Neural progenitor cell (in vitro differentiated cells): Measurements from ENCODE around the gene CHAC1. TPM values are rescaled to one million over a fixed set of nuclear protein-coding genes. Genes with fewer than 3 reads are reported as not detected.
A peak's percentile ranks its signal among the peaks of the same experiment; 100 is the strongest.

Source experiments
- DNase-seq: peaks from one replicate; pipeline ENCODE4 v3.0.0-alpha.2; 2016; ENCODE audit warnings: low spot score
- H2AFZ ChIP-seq: fragments of 200-600 bp; sonication (generic); replicated peaks from 2 replicates; pipeline ENCODE4 v1.6.1; 2016; ENCODE audit warnings: antibody characterized with exemption
- H3F3A ChIP-seq: fragments of 200-600 bp; sonication (generic); 2 replicates; pipeline ENCODE4 v1.6.1; 2016; ENCODE audit warnings: antibody characterized with exemption, low read depth
- H3K27ac ChIP-seq: fragments of 200-600 bp; sonication (generic); 2 replicates; pipeline ENCODE4 v1.5.1; 2016; ENCODE audit warnings: mild to moderate bottlenecking
- H3K27me3 ChIP-seq: fragments of 200-600 bp; sonication (generic); 2 replicates; pipeline ENCODE4 v1.6.1; 2016; ENCODE audit warnings: mild to moderate bottlenecking, moderate library complexity
- H3K36me3 ChIP-seq: fragments of 200-600 bp; sonication (generic); 2 replicates; pipeline ENCODE4 v1.5.1; 2016
- H3K4me1 ChIP-seq: fragments of 200-600 bp; sonication (generic); 2 replicates; pipeline ENCODE4 v1.6.1; 2016; ENCODE audit warnings: mixed run types
- H3K4me2 ChIP-seq: fragments of 200-600 bp; sonication (generic); 2 replicates; pipeline ENCODE4 v1.6.1; 2016
- H3K4me3 ChIP-seq: fragments of 200-600 bp; sonication (generic); 2 replicates; pipeline ENCODE4 v1.5.1; 2016
- H3K79me2 ChIP-seq: fragments of 200-600 bp; sonication (generic); 2 replicates; pipeline ENCODE4 v1.6.1; 2016; ENCODE audit warnings: low read depth
- H3K9ac ChIP-seq: fragments of 200-600 bp; sonication (generic); 2 replicates; pipeline ENCODE4 v1.6.1; 2016
- H3K9me3 ChIP-seq: fragments of 200-600 bp; sonication (generic); 2 replicates; pipeline ENCODE4 v1.5.1; 2016; ENCODE audit warnings: low read depth
- H4K20me1 ChIP-seq: fragments of 200-600 bp; sonication (generic); 2 replicates; pipeline ENCODE4 v1.6.1; 2016; ENCODE audit warnings: low read depth
- H3K27ac Mint-ChIP-seq: 3 replicates; pipeline ENCODE4 v1.8.0; 2021; ENCODE audit warnings: mixed read lengths
- H3K27me3 Mint-ChIP-seq: 2 replicates; pipeline ENCODE4 v1.8.0; 2022; ENCODE audit warnings: low read depth, mild to moderate bottlenecking, inconsistent platforms, moderate library complexity, mixed read lengths; ENCODE audit not compliant: insufficient read depth
- H3K36me3 Mint-ChIP-seq: 3 replicates; pipeline ENCODE4 v1.8.0; 2021; ENCODE audit warnings: mixed read lengths
- H3K4me1 Mint-ChIP-seq: 3 replicates; pipeline ENCODE4 v1.8.0; 2021; ENCODE audit warnings: mixed read lengths
- H3K4me3 Mint-ChIP-seq: 3 replicates; pipeline ENCODE4 v1.8.0; 2021; ENCODE audit warnings: mild to moderate bottlenecking, moderate library complexity, mixed read lengths
- H3K9me3 Mint-ChIP-seq: 3 replicates; pipeline ENCODE4 v1.8.0; 2020; ENCODE audit warnings: mixed read lengths
- EZH2 ChIP-seq: fragments of 200-600 bp; sonication (generic); IDR thresholded peaks from 2 replicates; pipeline ENCODE4 v1.6.1; 2017; ENCODE audit warnings: antibody characterized with exemption, mild to moderate bottlenecking, moderate library complexity
- EZH2phosphoT487 ChIP-seq: fragments of 200-600 bp; sonication (generic); IDR thresholded peaks from 2 replicates; pipeline ENCODE4 v1.6.1; 2017; ENCODE audit warnings: antibody characterized with exemption
- total RNA-seq: library from RNA; depleted of rRNA; stranded (reverse); fragments of >200 nt; gene quantifications from 2 replicates; pipeline ENCODE4 v1.2.3, GENCODE V29; 2015; ENCODE audit warnings: low replicate concordance
- TF ChIP-seq, protein P1 (sequence below): fragments of 200-600 bp; sonication (generic); IDR thresholded peaks from 2 replicates; pipeline ENCODE4 v1.5.1; 2017; ENCODE audit warnings: antibody characterized with exemption, mild to moderate bottlenecking

CHAC1 gene
- total RNA-seq, 1 donor from 2014 or later, result 2.4 TPM

DNA sequence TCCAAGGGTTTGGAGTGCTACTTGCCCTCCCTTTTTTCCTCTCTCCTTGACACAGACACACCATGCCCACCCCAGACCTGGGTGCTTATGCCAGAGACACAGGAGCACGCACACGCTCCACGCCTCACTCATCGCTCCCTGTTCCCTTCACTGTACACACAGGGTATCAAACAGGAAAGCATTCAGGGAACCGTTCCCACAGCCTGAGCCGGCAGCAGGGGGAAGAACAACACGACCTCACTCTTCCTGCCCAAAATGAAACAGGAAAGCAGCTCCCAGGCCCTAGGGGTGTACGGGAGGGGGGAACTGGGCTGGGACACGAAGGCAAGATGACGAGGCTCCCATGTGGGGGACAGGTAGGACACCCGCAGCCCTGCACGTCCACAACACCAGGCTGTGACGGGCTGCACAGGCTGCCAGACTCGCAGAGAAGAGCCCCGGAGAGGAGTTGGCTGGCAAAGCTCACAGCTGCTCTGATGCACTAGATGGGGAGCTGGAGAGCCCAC, 12.9 kb upstream of the CHAC1 start:
- no peak overlapping the region for H3K27ac ChIP-seq
- TF ChIP-seq EZH2 (no peak), EZH2phosphoT487 (no peak)
- TF ChIP-seq, protein P1, sequence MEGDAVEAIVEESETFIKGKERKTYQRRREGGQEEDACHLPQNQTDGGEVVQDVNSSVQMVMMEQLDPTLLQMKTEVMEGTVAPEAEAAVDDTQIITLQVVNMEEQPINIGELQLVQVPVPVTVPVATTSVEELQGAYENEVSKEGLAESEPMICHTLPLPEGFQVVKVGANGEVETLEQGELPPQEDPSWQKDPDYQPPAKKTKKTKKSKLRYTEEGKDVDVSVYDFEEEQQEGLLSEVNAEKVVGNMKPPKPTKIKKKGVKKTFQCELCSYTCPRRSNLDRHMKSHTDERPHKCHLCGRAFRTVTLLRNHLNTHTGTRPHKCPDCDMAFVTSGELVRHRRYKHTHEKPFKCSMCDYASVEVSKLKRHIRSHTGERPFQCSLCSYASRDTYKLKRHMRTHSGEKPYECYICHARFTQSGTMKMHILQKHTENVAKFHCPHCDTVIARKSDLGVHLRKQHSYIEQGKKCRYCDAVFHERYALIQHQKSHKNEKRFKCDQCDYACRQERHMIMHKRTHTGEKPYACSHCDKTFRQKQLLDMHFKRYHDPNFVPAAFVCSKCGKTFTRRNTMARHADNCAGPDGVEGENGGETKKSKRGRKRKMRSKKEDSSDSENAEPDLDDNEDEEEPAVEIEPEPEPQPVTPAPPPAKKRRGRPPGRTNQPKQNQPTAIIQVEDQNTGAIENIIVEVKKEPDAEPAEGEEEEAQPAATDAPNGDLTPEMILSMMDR, result no peak
- H3K9me3 ChIP-seq, result no peaks in the 10 kb centered on the region
- peaks cover 31% of the 10 kb centered on the region for H3K4me1 Mint-ChIP-seq
- no peaks in the 10 kb centered on the region for H4K20me1 ChIP-seq
- no peak overlapping the region for H3K9ac ChIP-seq
- no peaks in the 10 kb centered on the region for H3K9me3 Mint-ChIP-seq
- H3K27ac Mint-ChIP-seq, result peak overlapping the region; percentile 42
- no peaks in the 10 kb centered on the region for H3K79me2 ChIP-seq
- H3F3A ChIP-seq, result peaks cover 23% of the 10 kb centered on the region
- peaks cover 13% of the 10 kb centered on the region for H3K4me1 ChIP-seq
- H3K4me3 ChIP-seq, result no peak overlapping the region
- peaks cover 46% of the 10 kb centered on the region for H3K27me3 ChIP-seq
- H3K4me3 Mint-ChIP-seq, result peak overlapping the region; percentile 30
- H3K36me3 Mint-ChIP-seq, result no peaks in the 10 kb centered on the region
- peaks cover 18% of the 10 kb centered on the region for H3K27me3 Mint-ChIP-seq
- no peak overlapping the region for H3K4me2 ChIP-seq
- no peak for DNase-seq
- no peaks in the 10 kb centered on the region for H3K36me3 ChIP-seq
- H2AFZ ChIP-seq, result no peak overlapping the region

- no peaks in the 10 kb centered on the region for H4K20me1 ChIP-seq
- H3K36me3 ChIP-seq, result no peaks in the 10 kb centered on the region
- peaks cover 31% of the 10 kb centered on the region for H3K4me1 Mint-ChIP-seq
- H3K27me3 ChIP-seq, result peaks cover 43% of the 10 kb centered on the region
- no peaks in the 10 kb centered on the region for H3K36me3 Mint-ChIP-seq
- no peak overlapping the region for H3K27ac ChIP-seq
- H2AFZ ChIP-seq, result peak overlapping the region; percentile 86
- TF ChIP-seq, protein P1, result no peak
- H3K4me3 ChIP-seq, result peak overlapping the region; percentile 50
- no peaks in the 10 kb centered on the region for H3K79me2 ChIP-seq
- H3K4me3 Mint-ChIP-seq, result peak overlapping the region; percentile 79
- H3K9me3 ChIP-seq, result no peaks in the 10 kb centered on the region
- peaks cover 13% of the 10 kb centered on the region for H3K4me1 ChIP-seq
- no peaks in the 10 kb centered on the region for H3K9me3 Mint-ChIP-seq
- peaks cover 15% of the 10 kb centered on the region for H3K27me3 Mint-ChIP-seq
- peak overlapping the region; percentile 85 for H3K4me2 ChIP-seq
- H3F3A ChIP-seq, result peaks cover 23% of the 10 kb centered on the region
- H3K9ac ChIP-seq, result peak overlapping the region; percentile 17
- peak; percentile 28 for DNase-seq
- H3K27ac Mint-ChIP-seq, result no peak overlapping the region
Measured at GRCh38 chr15:40941068-40941527, 12.2 kb upstream of the CHAC1 start.

- peaks cover 15% of the 10 kb centered on the region for H3K27me3 Mint-ChIP-seq
- peak overlapping the region; percentile 100 for H2AFZ ChIP-seq
Measured at GRCh38 chr15:40941528-40942336, 11.5 kb upstream of the CHAC1 start.

More at GRCh38 chr15:40941528-40942336, 11.5 kb upstream of the CHAC1 start:
- Histone ChIP-seq H3K9me3 (no peaks in the 10 kb centered on the region), H3K36me3 (no peaks in the 10 kb centered on the region), H3K4me1 (peaks cover 13% of the 10 kb centered on the region), H3K4me3 (peak overlapping the region; percentile 50), H3F3A (peaks cover 23% of the 10 kb centered on the region), H3K79me2 (no peaks in the 10 kb centered on the region), H3K27ac (no peak overlapping the region), H3K9ac (peak overlapping the region; percentile 17), H4K20me1 (no peaks in the 10 kb centered on the region), H3K4me2 (peak overlapping the region; percentile 85), H3K27me3 (peaks cover 43% of the 10 kb centered on the region)
- no peak overlapping the region for H3K27ac Mint-ChIP-seq
- peaks cover 30% of the 10 kb centered on the region for H3K4me1 Mint-ChIP-seq
- TF ChIP-seq EZH2, result peak; percentile 64
- TF ChIP-seq, protein P1, result peak; percentile 58
- peak; percentile 18 for TF ChIP-seq EZH2phosphoT487
- H3K4me3 Mint-ChIP-seq, result peak overlapping the region; percentile 82
- peak; percentile 95 for DNase-seq
- no peaks in the 10 kb centered on the region for H3K9me3 Mint-ChIP-seq
- no peaks in the 10 kb centered on the region for H3K36me3 Mint-ChIP-seq
